Neural progenitor cell (in vitro differentiated cells): ENCODE data around the gene TOGARAM2. TPM values are rescaled to one million over a fixed set of nuclear protein-coding genes. Genes with fewer than 3 reads are reported as not detected.

ENCODE experiments used
- DNase-seq: peaks from one replicate; pipeline ENCODE4 v3.0.0-alpha.2; 2016; ENCODE audit warnings: low spot score
- H2AFZ ChIP-seq: fragments of 200-600 bp; sonication (generic); replicated peaks from 2 replicates; pipeline ENCODE4 v1.6.1; 2016; ENCODE audit warnings: antibody characterized with exemption
- H3F3A ChIP-seq: fragments of 200-600 bp; sonication (generic); 2 replicates; pipeline ENCODE4 v1.6.1; 2016; ENCODE audit warnings: antibody characterized with exemption, low read depth
- H3K27ac ChIP-seq: fragments of 200-600 bp; sonication (generic); 2 replicates; pipeline ENCODE4 v1.5.1; 2016; ENCODE audit warnings: mild to moderate bottlenecking
- H3K27me3 ChIP-seq: fragments of 200-600 bp; sonication (generic); 2 replicates; pipeline ENCODE4 v1.6.1; 2016; ENCODE audit warnings: mild to moderate bottlenecking, moderate library complexity
- H3K36me3 ChIP-seq: fragments of 200-600 bp; sonication (generic); 2 replicates; pipeline ENCODE4 v1.5.1; 2016
- H3K4me1 ChIP-seq: fragments of 200-600 bp; sonication (generic); 2 replicates; pipeline ENCODE4 v1.6.1; 2016; ENCODE audit warnings: mixed run types
- H3K4me2 ChIP-seq: fragments of 200-600 bp; sonication (generic); 2 replicates; pipeline ENCODE4 v1.6.1; 2016
- H3K4me3 ChIP-seq: fragments of 200-600 bp; sonication (generic); 2 replicates; pipeline ENCODE4 v1.5.1; 2016
- H3K79me2 ChIP-seq: fragments of 200-600 bp; sonication (generic); 2 replicates; pipeline ENCODE4 v1.6.1; 2016; ENCODE audit warnings: low read depth
- H3K9ac ChIP-seq: fragments of 200-600 bp; sonication (generic); 2 replicates; pipeline ENCODE4 v1.6.1; 2016
- H3K9me3 ChIP-seq: fragments of 200-600 bp; sonication (generic); 2 replicates; pipeline ENCODE4 v1.5.1; 2016; ENCODE audit warnings: low read depth
- H4K20me1 ChIP-seq: fragments of 200-600 bp; sonication (generic); 2 replicates; pipeline ENCODE4 v1.6.1; 2016; ENCODE audit warnings: low read depth
- H3K27ac Mint-ChIP-seq: 3 replicates; pipeline ENCODE4 v1.8.0; 2021; ENCODE audit warnings: mixed read lengths
- H3K27me3 Mint-ChIP-seq: 2 replicates; pipeline ENCODE4 v1.8.0; 2022; ENCODE audit warnings: low read depth, mild to moderate bottlenecking, inconsistent platforms, moderate library complexity, mixed read lengths; ENCODE audit not compliant: insufficient read depth
- H3K36me3 Mint-ChIP-seq: 3 replicates; pipeline ENCODE4 v1.8.0; 2021; ENCODE audit warnings: mixed read lengths
- H3K4me1 Mint-ChIP-seq: 3 replicates; pipeline ENCODE4 v1.8.0; 2021; ENCODE audit warnings: mixed read lengths
- H3K4me3 Mint-ChIP-seq: 3 replicates; pipeline ENCODE4 v1.8.0; 2021; ENCODE audit warnings: mild to moderate bottlenecking, moderate library complexity, mixed read lengths
- H3K9me3 Mint-ChIP-seq: 3 replicates; pipeline ENCODE4 v1.8.0; 2020; ENCODE audit warnings: mixed read lengths
- CTCF ChIP-seq: fragments of 200-600 bp; sonication (generic); IDR thresholded peaks from 2 replicates; pipeline ENCODE4 v1.5.1; 2017; ENCODE audit warnings: antibody characterized with exemption, mild to moderate bottlenecking
- EZH2 ChIP-seq: fragments of 200-600 bp; sonication (generic); IDR thresholded peaks from 2 replicates; pipeline ENCODE4 v1.6.1; 2017; ENCODE audit warnings: antibody characterized with exemption, mild to moderate bottlenecking, moderate library complexity
- EZH2phosphoT487 ChIP-seq: fragments of 200-600 bp; sonication (generic); IDR thresholded peaks from 2 replicates; pipeline ENCODE4 v1.6.1; 2017; ENCODE audit warnings: antibody characterized with exemption
- total RNA-seq: library from RNA; depleted of rRNA; stranded (reverse); fragments of >200 nt; gene quantifications from 2 replicates; pipeline ENCODE4 v1.2.3, GENCODE V29; 2015; ENCODE audit warnings: low replicate concordance

TOGARAM2 gene
- total RNA-seq, 1 donor from 2014 or later: 0.04 TPM

GRCh38 chr2:28981620-28982376, 700 bp downstream of the TOGARAM2 start:
- peaks cover 28% of the 10 kb centered on the region for H3K4me1 Mint-ChIP-seq
- no peaks in the 10 kb centered on the region for H3F3A ChIP-seq
- H3K79me2 ChIP-seq: no peaks in the 10 kb centered on the region
- H3K9ac ChIP-seq: no peak overlapping the region
- H3K36me3 Mint-ChIP-seq: no peaks in the 10 kb centered on the region
- no peak overlapping the region for H3K4me2 ChIP-seq
- H3K9me3 ChIP-seq: no peaks in the 10 kb centered on the region
- no peak overlapping the region for H2AFZ ChIP-seq
- H3K4me3 Mint-ChIP-seq: no peak overlapping the region
- TF ChIP-seq EZH2phosphoT487: no peak
- TF ChIP-seq EZH2: no peak
- TF ChIP-seq CTCF: no peak
- H3K9me3 Mint-ChIP-seq: no peaks in the 10 kb centered on the region
- peaks cover 9% of the 10 kb centered on the region for H3K4me1 ChIP-seq
- H3K27me3 Mint-ChIP-seq: peaks cover 8% of the 10 kb centered on the region
- peak overlapping the region; percentile 46 for H3K27ac Mint-ChIP-seq
- no peaks in the 10 kb centered on the region for H3K36me3 ChIP-seq
- no peak for DNase-seq
- no peaks in the 10 kb centered on the region for H4K20me1 ChIP-seq
- H3K27ac ChIP-seq: no peak overlapping the region
- no peaks in the 10 kb centered on the region for H3K27me3 ChIP-seq
- no peak overlapping the region for H3K4me3 ChIP-seq

- H3K79me2 ChIP-seq: no peaks in the 10 kb centered on the region
- H4K20me1 ChIP-seq: no peaks in the 10 kb centered on the region
- H3K27me3 ChIP-seq: no peaks in the 10 kb centered on the region
- H3K4me1 ChIP-seq: peaks cover 9% of the 10 kb centered on the region
- no peaks in the 10 kb centered on the region for H3K36me3 ChIP-seq
- H3K27ac ChIP-seq: no peak overlapping the region
- H3K27ac Mint-ChIP-seq: no peak overlapping the region
- no peak overlapping the region for H3K4me3 Mint-ChIP-seq
- H3K4me3 ChIP-seq: no peak overlapping the region
- no peak overlapping the region for H3K9ac ChIP-seq
- peaks cover 7% of the 10 kb centered on the region for H3K27me3 Mint-ChIP-seq
- no peaks in the 10 kb centered on the region for H3K9me3 Mint-ChIP-seq
- DNase-seq: no peak
- no peak for TF ChIP-seq CTCF
- TF ChIP-seq EZH2: no peak
- TF ChIP-seq EZH2phosphoT487: no peak
- no peaks in the 10 kb centered on the region for H3F3A ChIP-seq
- H3K9me3 ChIP-seq: no peaks in the 10 kb centered on the region
- H3K4me1 Mint-ChIP-seq: peaks cover 28% of the 10 kb centered on the region
- H3K36me3 Mint-ChIP-seq: no peaks in the 10 kb centered on the region
- no peak overlapping the region for H2AFZ ChIP-seq
- no peak overlapping the region for H3K4me2 ChIP-seq
Measured at GRCh38 chr2:28982381-28982950, 1.4 kb downstream of the TOGARAM2 start.

GRCh38 chr2:28986429-28986828, 5.3 kb downstream of the TOGARAM2 start:
- no peak for TF ChIP-seq CTCF
- TF ChIP-seq EZH2phosphoT487: no peak
- TF ChIP-seq EZH2: no peak
- no peak overlapping the region for H3K27ac Mint-ChIP-seq
- no peaks in the 10 kb centered on the region for H3K36me3 Mint-ChIP-seq
- Histone ChIP-seq H3K4me1 (no peaks in the 10 kb centered on the region), H3K9me3 (no peaks in the 10 kb centered on the region), H3K79me2 (no peaks in the 10 kb centered on the region), H4K20me1 (no peaks in the 10 kb centered on the region), H3K36me3 (no peaks in the 10 kb centered on the region), H3F3A (no peaks in the 10 kb centered on the region), H2AFZ (no peak overlapping the region), H3K4me3 (no peak overlapping the region), H3K9ac (no peak overlapping the region), H3K4me2 (no peak overlapping the region), H3K27ac (no peak overlapping the region), H3K27me3 (no peaks in the 10 kb centered on the region)
- peak overlapping the region; percentile 48 for H3K4me3 Mint-ChIP-seq
- H3K4me1 Mint-ChIP-seq: peaks cover 12% of the 10 kb centered on the region
- DNase-seq: no peak
- no peaks in the 10 kb centered on the region for H3K9me3 Mint-ChIP-seq
- H3K27me3 Mint-ChIP-seq: peaks cover 6% of the 10 kb centered on the region
